GM12878 (cell line): ENCODE data around the gene MTMR10.

ENCODE experiments used
- ATF2 ChIP-seq: IDR thresholded peaks from 2 replicates; pipeline ENCODE4 v1.6.1; 2012; ENCODE audit warnings: low read length, inconsistent platforms
- BACH1 ChIP-seq: fragments of 450-650 bp; IDR thresholded peaks from 2 replicates; pipeline ENCODE4 v1.6.1; 2017; ENCODE audit warnings: mild to moderate bottlenecking, borderline replicate concordance
- CTCF ChIP-seq, 3 experiments: IDR thresholded peaks in 2 of 3; conservative IDR thresholded peaks in 1 of 3; 2 replicates each; pipeline ENCODE4 v1.5.1; 2011; ENCODE audit warnings: low read depth in 3 of 3, low read length in 3 of 3, mild to moderate bottlenecking in 3 of 3, control low read depth in 2 of 3, moderate library complexity in 2 of 3, inconsistent platforms in 1 of 3, mixed read lengths in 1 of 3; ENCODE audit not compliant: control insufficient read depth in 2 of 3, insufficient read depth in 1 of 3; ENCODE audit errors: extremely low read depth in 1 of 3
- EGR1 ChIP-seq, 2 experiments: IDR thresholded peaks; 1 replicate in 1 of 2; 2 replicates in 1 of 2; pipeline ENCODE4 v1.6.1; 2011 to 2012; ENCODE audit warnings: low read depth in 2 of 2, low read length in 2 of 2, borderline replicate concordance in 1 of 2, mild to moderate bottlenecking in 1 of 2, moderate library complexity in 1 of 2
- EZH2 ChIP-seq: IDR thresholded peaks from 2 replicates; pipeline ENCODE4 v1.6.1; 2012; ENCODE audit warnings: low read depth, mild to moderate bottlenecking, control low read depth, inconsistent platforms, low read length, borderline replicate concordance; ENCODE audit not compliant: control insufficient read depth
- JUND ChIP-seq: IDR thresholded peaks from 2 replicates; pipeline ENCODE4 v1.6.1; 2012; ENCODE audit warnings: low read depth, mild to moderate bottlenecking, low read length, improper control_type of control experiment, moderate library complexity
- MAX ChIP-seq: IDR thresholded peaks from 2 replicates; pipeline ENCODE4 v1.6.1; 2012; ENCODE audit warnings: low read depth, low read length, improper control_type of control experiment
- POLR2A ChIP-seq: IDR thresholded peaks from 2 replicates; pipeline ENCODE4 v1.6.1; 2011; ENCODE audit warnings: low read depth, mild to moderate bottlenecking, low read length
- RB1 ChIP-seq: fragments of 450-650 bp; formaldehyde crosslinking; IDR thresholded peaks from 2 replicates; pipeline ENCODE4 v1.6.1; 2017; ENCODE audit warnings: mild to moderate bottlenecking, borderline replicate concordance
- SMAD1 ChIP-seq: fragments of 450-650 bp; IDR thresholded peaks from 2 replicates; pipeline ENCODE4 v1.6.1; 2018; ENCODE audit warnings: mild to moderate bottlenecking, low read depth; ENCODE audit not compliant: partially characterized antibody
- TAF1 ChIP-seq: IDR thresholded peaks from 2 replicates; pipeline ENCODE4 v1.6.1; 2011; ENCODE audit warnings: mild to moderate bottlenecking, low read depth, low read length, borderline replicate concordance
- TCF7 ChIP-seq: IDR thresholded peaks from 2 replicates; pipeline ENCODE4 v1.6.1; 2014; ENCODE audit warnings: antibody characterized with exemption, borderline replicate concordance
- ZNF217 ChIP-seq: fragments of 450-650 bp; IDR thresholded peaks from 2 replicates; pipeline ENCODE4 v1.6.1; 2017; ENCODE audit warnings: antibody characterized with exemption, mild to moderate bottlenecking

GRCh38 chr15:30922480-30923311 lies 68.7 kb downstream of the MTMR10 start:
- TF ChIP-seq SMAD1 (no peak), MAX (no peak), EZH2 (no peak), TCF7 (no peak), ZNF217 (no peak), CTCF (IDR thresholded peaks at IDR 0.05 in 2 of 3, conservative IDR thresholded peaks at IDR 0.05 in 1 of 3; ENCODE audit: control insufficient read depth in 2 of 3, extremely low read depth in 1 of 3, insufficient read depth in 1 of 3, low read depth in 3 of 3, low read length in 3 of 3) (no peak), POLR2A (no peak), TAF1 (no peak), ATF2 (no peak), EGR1 (IDR thresholded peaks at IDR 0.05; ENCODE audit: borderline replicate concordance in 1 of 2, low read depth in 2 of 2, low read length in 2 of 2) (no peak), RB1 (no peak), JUND (no peak), BACH1 (no peak)
